Dendritic cell treated with granulocyte-macrophage colony-stimulating factor and Interleukin-4, amounts not matched to agents 40 ng/mL and 50 ng/mL, for 4 days (primary cell): ENCODE measurements around the gene RHNO1.
"Not testable (repeated sequence)": the region's sequence is repeated elsewhere in the genome, so short reads cannot be mapped to it uniquely, and the experiment has no call there.

Experiments
- H3K27ac Mint-ChIP-seq: one replicate; pipeline ENCODE4 v1.8.0; 2022; ENCODE audit warnings: mild to moderate bottlenecking, mixed read lengths
- H3K27me3 Mint-ChIP-seq: one replicate; pipeline ENCODE4 v1.8.0; 2022; ENCODE audit warnings: mild to moderate bottlenecking, mixed read lengths
- H3K36me3 Mint-ChIP-seq: one replicate; pipeline ENCODE4 v1.8.0; 2022; ENCODE audit warnings: low read depth, mixed read lengths
- H3K4me1 Mint-ChIP-seq: one replicate; pipeline ENCODE4 v1.8.0; 2022; ENCODE audit warnings: low read depth, mixed read lengths
- H3K4me3 Mint-ChIP-seq: one replicate; pipeline ENCODE4 v1.8.0; 2022; ENCODE audit warnings: mild to moderate bottlenecking, moderate library complexity, mixed read lengths
- H3K9me3 Mint-ChIP-seq: one replicate; pipeline ENCODE4 v1.8.0; 2022; ENCODE audit warnings: mixed read lengths
- intact Hi-C: fragments of 100-400 bp; cut with micrococcal nuclease; formaldehyde crosslinking; loops from one replicate; pipeline ENCODE4 v1.15.0; 2022

The RHNO1 gene

DNA sequence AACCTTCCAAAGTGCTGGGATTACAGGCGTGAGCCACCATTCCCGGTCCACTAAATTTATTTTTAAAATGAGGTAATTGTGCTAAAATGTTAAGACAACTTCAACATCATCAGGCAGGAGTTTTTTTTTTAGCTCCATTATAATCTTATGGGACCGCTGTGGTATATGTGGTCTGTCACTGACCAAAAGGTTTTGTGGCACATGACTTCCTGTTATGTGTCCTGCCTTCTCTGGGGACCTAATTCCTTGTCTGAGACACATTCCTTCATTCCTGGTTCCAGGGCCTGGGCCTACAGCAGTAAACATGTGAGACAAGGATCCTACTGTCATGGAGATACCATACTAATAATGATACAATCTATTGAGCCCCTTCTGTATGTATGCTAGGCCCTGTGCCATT is 25.1 kb upstream of the RHNO1 start:
- intact Hi-C loops, result loop anchor here (5.0 kb wide), 1 partner anchor 90 kb away; no protein-coding TSS in a partner anchor
- Mint-ChIP-seq H3K4me1 (no peaks in the 10 kb centered on the region), H3K36me3 (peaks cover 49% of the 10 kb centered on the region), H3K27ac (no peak overlapping the region), H3K4me3 (no peak overlapping the region), H3K27me3 (no peaks in the 10 kb centered on the region), H3K9me3 (no peaks in the 10 kb centered on the region)

DNA sequence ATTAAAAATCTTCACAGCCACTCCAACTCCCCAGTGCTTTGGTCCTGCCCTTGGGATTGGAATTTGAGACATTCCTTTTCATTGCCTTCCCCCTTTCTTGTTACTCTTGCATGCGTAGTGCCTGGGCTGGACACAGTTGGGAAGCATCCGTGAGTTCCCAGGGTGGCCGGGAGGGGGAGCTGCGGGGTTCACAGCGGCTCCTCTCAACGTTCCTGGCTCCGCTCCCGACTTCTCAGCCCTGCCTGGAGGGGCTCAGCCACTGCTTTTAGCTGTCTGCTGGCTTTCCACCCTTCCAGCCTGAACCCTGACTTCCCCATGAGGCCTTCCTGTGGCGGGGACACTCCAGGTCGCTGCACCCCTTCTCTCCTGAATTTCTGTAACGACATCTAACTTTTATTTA is 23.4 kb upstream of the RHNO1 start:
- Mint-ChIP-seq H3K4me3 (no peak overlapping the region), H3K9me3 (no peaks in the 10 kb centered on the region), H3K36me3 (peaks cover 48% of the 10 kb centered on the region), H3K4me1 (no peaks in the 10 kb centered on the region), H3K27ac (no peak overlapping the region), H3K27me3 (no peaks in the 10 kb centered on the region)
- intact Hi-C loops, result loop anchor here (1.0 to 5.0 kb wide), 2 partner anchors 89 to 188 kb away; no protein-coding TSS in a partner anchor

DNA sequence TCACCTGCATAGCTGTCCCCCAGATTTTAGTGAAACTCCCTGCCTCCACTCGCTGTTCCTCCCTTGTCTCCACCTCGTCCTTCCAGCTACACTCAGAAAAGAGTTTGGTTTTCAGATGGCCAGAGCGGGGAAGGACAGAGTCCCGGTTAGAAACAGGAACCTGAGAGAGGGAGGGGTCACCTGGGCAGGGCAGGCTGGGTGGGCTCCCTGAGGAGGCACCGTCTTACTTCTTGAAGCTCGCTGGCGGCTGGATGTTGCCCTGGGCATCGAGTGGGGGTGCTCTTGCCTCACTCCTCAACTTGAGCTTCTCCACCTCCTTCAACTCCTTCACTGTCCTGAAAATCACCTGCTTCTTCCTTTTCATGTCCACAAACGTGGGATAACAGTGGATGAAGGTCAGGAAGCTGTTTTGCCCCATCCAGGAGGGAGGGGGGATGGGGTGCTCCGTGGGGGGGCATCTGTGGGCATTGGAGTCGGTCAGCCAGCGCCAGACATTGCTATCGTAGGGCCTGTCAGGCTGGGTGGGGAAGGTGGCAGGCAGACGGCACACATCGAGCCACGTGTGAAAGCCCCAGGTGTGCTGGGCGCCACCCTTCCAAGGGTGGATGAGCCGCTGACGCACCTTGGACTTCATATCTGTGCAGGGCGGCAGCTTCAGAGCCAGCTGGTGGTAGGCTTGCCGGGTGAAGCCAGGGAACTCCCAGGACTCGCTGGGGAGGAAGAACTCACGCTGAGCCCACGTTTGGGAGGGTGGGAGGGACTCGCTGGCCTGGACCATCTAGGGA is 22.2 kb upstream of the RHNO1 start:
- intact Hi-C loops, result loop anchor here (5.0 kb wide), 1 partner anchor 87 kb away; no protein-coding TSS in a partner anchor
- H3K27ac Mint-ChIP-seq, result no peak overlapping the region
- no peak overlapping the region for H3K4me3 Mint-ChIP-seq
- H3K36me3 Mint-ChIP-seq, result peaks cover 49% of the 10 kb centered on the region
- H3K9me3 Mint-ChIP-seq, result no peaks in the 10 kb centered on the region
- H3K27me3 Mint-ChIP-seq, result no peaks in the 10 kb centered on the region
- H3K4me1 Mint-ChIP-seq, result no peaks in the 10 kb centered on the region

DNA sequence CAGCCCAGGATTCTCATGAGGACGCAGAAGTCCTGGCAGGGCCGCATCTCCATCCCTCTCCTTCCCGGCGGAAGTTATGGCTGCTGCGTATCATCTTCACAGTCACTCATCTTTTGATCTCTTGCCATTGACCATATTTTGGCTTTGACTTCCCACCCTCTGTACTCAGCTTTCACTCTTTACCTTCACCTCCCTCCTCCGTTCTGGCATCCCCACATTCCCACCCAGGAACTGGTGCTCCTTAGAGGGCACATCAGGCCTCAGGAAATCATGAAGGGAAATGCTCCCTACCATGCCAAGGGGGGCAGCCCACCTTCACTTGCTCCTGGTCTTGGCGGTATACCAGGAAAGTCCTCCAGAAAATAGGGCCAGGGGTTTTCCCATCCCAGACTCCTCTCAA is 21.5 kb upstream of the RHNO1 start:
- intact Hi-C loops, result no loop called here
- Mint-ChIP-seq H3K4me3 (no peak overlapping the region), H3K4me1 (no peaks in the 10 kb centered on the region), H3K9me3 (no peaks in the 10 kb centered on the region), H3K27me3 (no peaks in the 10 kb centered on the region), H3K36me3 (peaks cover 56% of the 10 kb centered on the region), H3K27ac (no peak overlapping the region)

DNA sequence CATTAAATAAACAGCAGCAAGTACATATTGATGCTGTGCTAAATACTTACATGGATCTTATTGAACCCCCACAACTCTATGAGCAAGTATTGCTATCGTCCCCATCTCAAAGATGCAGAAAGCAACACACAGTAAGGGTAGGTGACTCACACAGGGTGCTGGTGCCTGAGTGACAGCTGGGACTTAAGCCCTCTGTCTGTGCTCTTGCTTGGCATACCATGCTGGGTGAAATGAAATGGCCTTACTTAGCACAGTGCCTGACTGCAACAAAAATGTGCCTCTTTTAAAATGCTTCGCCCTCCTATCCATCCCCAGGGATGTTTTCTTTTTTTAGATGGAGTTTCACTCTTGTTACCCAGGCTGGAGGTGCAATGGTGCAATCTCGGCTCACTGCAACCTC is 21.0 kb upstream of the RHNO1 start:
- intact Hi-C loops, result no loop called here
- Mint-ChIP-seq H3K27me3 (no peaks in the 10 kb centered on the region), H3K36me3 (peaks cover 57% of the 10 kb centered on the region), H3K4me3 (no peak overlapping the region), H3K4me1 (no peaks in the 10 kb centered on the region), H3K27ac (no peak overlapping the region), H3K9me3 (no peaks in the 10 kb centered on the region)

- Mint-ChIP-seq H3K27me3 (no peaks in the 10 kb centered on the region), H3K4me3 (no peak within 1 kb of the TSS), H3K9me3 (no peaks in the 10 kb centered on the region), H3K27ac (no peak within 1 kb of the TSS), H3K36me3 (peaks cover 57% of the 10 kb centered on the region), H3K4me1 (no peaks in the 10 kb centered on the region)
- intact Hi-C loops, result no loop called here
These were observed 20.0 kb upstream of the RHNO1 start, which contains the start of gene TEX52 for GRCh38 chr12:2857021-2857431. Gene TEX52 (minus strand): TSS chr12:2857039. CDS start chr12:2857026, 13 bp downstream.

DNA sequence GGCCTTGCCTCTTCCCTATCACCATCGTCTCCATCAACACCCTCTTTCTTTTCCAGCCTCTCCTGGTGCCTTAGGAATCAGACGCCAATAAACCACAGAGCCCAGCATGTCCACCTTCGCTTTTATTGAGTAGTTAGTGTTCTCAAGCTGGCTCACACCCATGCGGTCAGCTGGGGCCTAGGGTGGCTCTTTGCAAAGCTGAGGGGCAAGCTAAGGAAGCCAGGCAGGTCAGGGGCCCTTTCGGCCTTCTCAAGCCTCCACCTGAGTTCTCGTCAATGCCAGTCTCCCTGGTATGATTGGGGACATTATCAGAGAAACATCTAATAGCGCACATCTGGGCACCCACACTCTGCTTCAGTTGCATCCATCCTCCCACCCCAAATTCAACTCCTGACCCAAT is 19.4 kb upstream of the RHNO1 start:
- intact Hi-C loops, result no loop called here
- peaks cover 57% of the 10 kb centered on the region for H3K36me3 Mint-ChIP-seq
- H3K27me3 Mint-ChIP-seq, result no peaks in the 10 kb centered on the region
- H3K4me1 Mint-ChIP-seq, result no peaks in the 10 kb centered on the region
- H3K27ac Mint-ChIP-seq, result no peak overlapping the region
- H3K4me3 Mint-ChIP-seq, result no peak overlapping the region
- H3K9me3 Mint-ChIP-seq, result no peaks in the 10 kb centered on the region

- no peak overlapping the region for H3K4me3 Mint-ChIP-seq
- intact Hi-C loops, result no loop called here
- peaks cover 61% of the 10 kb centered on the region for H3K36me3 Mint-ChIP-seq
- H3K27ac Mint-ChIP-seq, result no peak overlapping the region
- H3K4me1 Mint-ChIP-seq, result no peaks in the 10 kb centered on the region
- H3K27me3 Mint-ChIP-seq, result no peaks in the 10 kb centered on the region
- H3K9me3 Mint-ChIP-seq, result no peaks in the 10 kb centered on the region
These were observed 18.7 kb upstream of the RHNO1 start for GRCh38 chr12:2858334-2858733.

DNA sequence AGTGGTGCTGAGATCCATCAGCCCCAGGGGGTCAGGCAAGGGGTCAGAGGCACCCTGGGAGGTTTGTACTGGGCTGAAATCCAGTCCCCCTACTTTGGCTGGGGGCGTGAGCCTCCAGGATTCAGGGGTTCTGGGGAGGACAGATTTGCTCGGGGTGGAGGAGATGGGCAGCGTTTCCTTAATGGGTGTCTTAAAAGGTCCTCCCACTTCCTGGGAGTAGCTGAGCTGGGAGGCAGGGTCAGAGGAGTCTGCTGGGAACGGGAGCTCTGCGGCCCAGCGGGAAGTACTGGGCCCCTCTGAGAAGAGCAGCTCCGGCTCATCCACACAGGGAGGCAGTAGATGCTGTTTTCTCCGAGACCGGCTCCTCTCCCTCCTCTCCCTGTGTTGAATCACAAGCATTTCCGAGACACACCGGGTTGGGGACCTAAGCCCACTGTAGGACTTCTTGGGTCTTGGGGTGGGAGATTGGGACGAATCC is 18.0 kb upstream of the RHNO1 start:
- H3K27ac Mint-ChIP-seq, result no peak overlapping the region
- H3K9me3 Mint-ChIP-seq, result no peaks in the 10 kb centered on the region
- H3K36me3 Mint-ChIP-seq, result peaks cover 67% of the 10 kb centered on the region
- no peak overlapping the region for H3K4me3 Mint-ChIP-seq
- H3K4me1 Mint-ChIP-seq, result no peaks in the 10 kb centered on the region
- no peaks in the 10 kb centered on the region for H3K27me3 Mint-ChIP-seq
- intact Hi-C loops, result no loop called here

DNA sequence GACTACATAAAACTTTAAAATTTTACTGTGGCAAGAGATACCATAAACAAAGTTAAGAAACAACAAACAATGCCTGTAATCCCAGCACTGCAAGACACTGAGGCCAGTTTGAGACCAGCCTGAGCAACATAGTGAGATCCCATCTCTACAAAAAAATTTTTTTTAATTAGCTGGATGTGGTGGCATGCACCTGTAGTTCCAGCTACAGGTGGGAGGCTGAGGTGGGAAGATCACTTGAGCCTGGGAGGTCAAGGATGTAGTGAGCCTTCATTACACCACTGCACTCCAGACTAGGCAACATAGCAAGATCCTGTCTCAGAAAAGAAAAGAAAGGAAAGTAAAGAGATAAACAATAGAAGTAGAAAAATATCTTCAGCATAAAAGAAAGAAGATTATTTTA is 16.9 kb upstream of the RHNO1 start:
- H3K27me3 Mint-ChIP-seq, result no peaks in the 10 kb centered on the region
- no peak overlapping the region for H3K27ac Mint-ChIP-seq
- intact Hi-C loops, result no loop called here
- H3K9me3 Mint-ChIP-seq, result no peaks in the 10 kb centered on the region
- peaks cover 65% of the 10 kb centered on the region for H3K36me3 Mint-ChIP-seq
- H3K4me1 Mint-ChIP-seq, result no peaks in the 10 kb centered on the region
- H3K4me3 Mint-ChIP-seq, result no peak overlapping the region

GRCh38 chr12:2862876-2863275 is 14.1 kb upstream of the RHNO1 start:
- H3K36me3 Mint-ChIP-seq, result peaks cover 46% of the 10 kb centered on the region

GRCh38 chr12:2863402-2863801 is 13.6 kb upstream of the RHNO1 start:
- H3K27me3 Mint-ChIP-seq, H3K9me3 Mint-ChIP-seq, H3K4me1 Mint-ChIP-seq, intact Hi-C loops, H3K27ac Mint-ChIP-seq, H3K4me3 Mint-ChIP-seq: not testable (repeated sequence)
- H3K36me3 Mint-ChIP-seq, result peaks cover 41% of the 10 kb centered on the region

More at GRCh38 chr12:2862876-2863275, 14.1 kb upstream of the RHNO1 start:
- H3K27ac Mint-ChIP-seq, result no peak overlapping the region
- H3K4me1 Mint-ChIP-seq, result no peaks in the 10 kb centered on the region
- no peaks in the 10 kb centered on the region for H3K9me3 Mint-ChIP-seq
- intact Hi-C loops, result no loop called here
- no peaks in the 10 kb centered on the region for H3K27me3 Mint-ChIP-seq
- no peak overlapping the region for H3K4me3 Mint-ChIP-seq

DNA sequence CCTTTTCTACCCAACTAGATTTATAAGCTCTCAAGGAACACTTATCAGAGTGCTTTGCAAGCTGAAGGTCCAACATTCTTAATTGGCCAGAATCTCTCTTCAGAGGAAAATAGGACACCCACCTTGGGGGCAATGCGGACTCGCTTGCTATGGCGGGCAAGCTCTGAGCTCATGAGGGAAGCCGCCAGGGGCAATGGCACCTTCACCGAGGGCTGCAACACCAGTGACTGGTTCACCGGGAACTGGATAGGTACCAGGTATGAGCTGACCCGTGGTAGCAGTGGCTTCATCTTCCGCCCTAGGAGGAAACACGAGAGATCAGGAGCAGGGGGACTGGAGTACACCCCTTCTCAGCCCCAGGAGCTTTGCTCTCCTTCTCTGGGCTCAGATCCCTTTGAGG is 12.8 kb upstream of the RHNO1 start:
- Mint-ChIP-seq H3K4me3 (no peak overlapping the region), H3K27me3 (no peaks in the 10 kb centered on the region), H3K9me3 (no peaks in the 10 kb centered on the region), H3K4me1 (no peaks in the 10 kb centered on the region), H3K36me3 (peaks cover 33% of the 10 kb centered on the region), H3K27ac (no peak overlapping the region)
- intact Hi-C loops, result no loop called here

DNA sequence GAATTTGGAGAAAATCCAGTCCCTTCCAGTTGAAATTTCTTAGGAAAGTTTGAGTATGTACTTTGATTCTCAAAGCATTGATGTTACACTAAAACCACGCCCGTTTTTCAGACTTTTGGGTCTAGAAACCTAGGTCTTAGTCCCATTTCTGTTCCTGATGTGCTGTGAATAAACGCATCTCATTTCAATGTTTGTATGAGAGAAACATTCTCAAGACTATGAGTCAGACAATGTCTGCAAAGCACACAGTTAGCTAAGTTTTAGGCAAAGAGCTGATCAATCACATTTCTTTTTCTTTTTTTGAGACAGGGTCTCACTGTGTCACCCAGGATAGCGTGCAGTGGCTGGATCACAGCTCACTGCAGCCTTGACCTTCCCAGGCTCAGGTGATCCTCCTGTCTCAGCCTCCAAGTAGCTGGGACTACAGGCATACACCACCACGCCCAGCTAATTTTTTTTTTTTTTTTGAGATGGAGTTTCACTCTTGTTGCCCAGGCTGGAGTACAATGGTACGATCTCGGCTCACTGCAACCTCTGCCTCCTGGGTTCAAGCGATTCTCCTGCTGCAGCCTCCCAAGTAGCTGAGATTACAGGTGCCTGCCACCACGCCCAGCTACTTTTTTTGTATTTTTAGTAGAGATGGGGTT is 7.9 kb upstream of the RHNO1 start:
- H3K27me3 Mint-ChIP-seq, intact Hi-C loops, H3K4me1 Mint-ChIP-seq, H3K4me3 Mint-ChIP-seq, H3K36me3 Mint-ChIP-seq, H3K9me3 Mint-ChIP-seq, H3K27ac Mint-ChIP-seq: not testable (repeated sequence)
